ENCODE measurements around the gene LYST.

DNA sequence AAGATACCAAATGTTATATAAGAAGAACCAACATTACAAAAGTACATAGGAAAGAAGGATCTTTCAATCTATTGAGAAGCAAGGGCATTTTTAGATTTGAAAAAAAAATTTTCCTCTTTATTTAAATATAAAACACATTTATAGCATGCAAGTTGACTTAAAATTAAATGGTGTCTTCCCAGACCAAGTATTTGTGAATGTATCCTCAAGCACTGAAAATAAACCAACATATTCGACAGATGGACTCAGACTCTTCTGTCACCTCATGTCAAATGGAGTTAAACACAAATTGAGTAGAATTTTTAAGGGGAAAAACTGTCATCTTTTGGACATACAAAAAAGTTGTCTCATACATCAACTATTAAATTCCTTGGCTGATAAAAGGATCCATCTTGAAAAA is 140.1 kb downstream of the LYST start:
- TF ChIP-seq, protein P1, sequence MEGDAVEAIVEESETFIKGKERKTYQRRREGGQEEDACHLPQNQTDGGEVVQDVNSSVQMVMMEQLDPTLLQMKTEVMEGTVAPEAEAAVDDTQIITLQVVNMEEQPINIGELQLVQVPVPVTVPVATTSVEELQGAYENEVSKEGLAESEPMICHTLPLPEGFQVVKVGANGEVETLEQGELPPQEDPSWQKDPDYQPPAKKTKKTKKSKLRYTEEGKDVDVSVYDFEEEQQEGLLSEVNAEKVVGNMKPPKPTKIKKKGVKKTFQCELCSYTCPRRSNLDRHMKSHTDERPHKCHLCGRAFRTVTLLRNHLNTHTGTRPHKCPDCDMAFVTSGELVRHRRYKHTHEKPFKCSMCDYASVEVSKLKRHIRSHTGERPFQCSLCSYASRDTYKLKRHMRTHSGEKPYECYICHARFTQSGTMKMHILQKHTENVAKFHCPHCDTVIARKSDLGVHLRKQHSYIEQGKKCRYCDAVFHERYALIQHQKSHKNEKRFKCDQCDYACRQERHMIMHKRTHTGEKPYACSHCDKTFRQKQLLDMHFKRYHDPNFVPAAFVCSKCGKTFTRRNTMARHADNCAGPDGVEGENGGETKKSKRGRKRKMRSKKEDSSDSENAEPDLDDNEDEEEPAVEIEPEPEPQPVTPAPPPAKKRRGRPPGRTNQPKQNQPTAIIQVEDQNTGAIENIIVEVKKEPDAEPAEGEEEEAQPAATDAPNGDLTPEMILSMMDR (IDR thresholded peaks at IDR 0.05; ENCODE audit: insufficient read depth, low read length): no peak
- TF ChIP-seq POLR2AphosphoS5 (IDR thresholded peaks at IDR 0.05; ENCODE audit: low read depth): no peak
- TF ChIP-seq, protein P2, sequence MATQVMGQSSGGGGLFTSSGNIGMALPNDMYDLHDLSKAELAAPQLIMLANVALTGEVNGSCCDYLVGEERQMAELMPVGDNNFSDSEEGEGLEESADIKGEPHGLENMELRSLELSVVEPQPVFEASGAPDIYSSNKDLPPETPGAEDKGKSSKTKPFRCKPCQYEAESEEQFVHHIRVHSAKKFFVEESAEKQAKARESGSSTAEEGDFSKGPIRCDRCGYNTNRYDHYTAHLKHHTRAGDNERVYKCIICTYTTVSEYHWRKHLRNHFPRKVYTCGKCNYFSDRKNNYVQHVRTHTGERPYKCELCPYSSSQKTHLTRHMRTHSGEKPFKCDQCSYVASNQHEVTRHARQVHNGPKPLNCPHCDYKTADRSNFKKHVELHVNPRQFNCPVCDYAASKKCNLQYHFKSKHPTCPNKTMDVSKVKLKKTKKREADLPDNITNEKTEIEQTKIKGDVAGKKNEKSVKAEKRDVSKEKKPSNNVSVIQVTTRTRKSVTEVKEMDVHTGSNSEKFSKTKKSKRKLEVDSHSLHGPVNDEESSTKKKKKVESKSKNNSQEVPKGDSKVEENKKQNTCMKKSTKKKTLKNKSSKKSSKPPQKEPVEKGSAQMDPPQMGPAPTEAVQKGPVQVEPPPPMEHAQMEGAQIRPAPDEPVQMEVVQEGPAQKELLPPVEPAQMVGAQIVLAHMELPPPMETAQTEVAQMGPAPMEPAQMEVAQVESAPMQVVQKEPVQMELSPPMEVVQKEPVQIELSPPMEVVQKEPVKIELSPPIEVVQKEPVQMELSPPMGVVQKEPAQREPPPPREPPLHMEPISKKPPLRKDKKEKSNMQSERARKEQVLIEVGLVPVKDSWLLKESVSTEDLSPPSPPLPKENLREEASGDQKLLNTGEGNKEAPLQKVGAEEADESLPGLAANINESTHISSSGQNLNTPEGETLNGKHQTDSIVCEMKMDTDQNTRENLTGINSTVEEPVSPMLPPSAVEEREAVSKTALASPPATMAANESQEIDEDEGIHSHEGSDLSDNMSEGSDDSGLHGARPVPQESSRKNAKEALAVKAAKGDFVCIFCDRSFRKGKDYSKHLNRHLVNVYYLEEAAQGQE (IDR thresholded peaks at IDR 0.05; ENCODE audit: insufficient replicate concordance, low read depth): no peak
- no peak for TF ChIP-seq GABPA (IDR thresholded peaks at IDR 0.05; ENCODE audit: low read depth)
- no peak for TF ChIP-seq SPI1 (IDR thresholded peaks at IDR 0.05; ENCODE audit: borderline replicate concordance, low read depth)
